Posterior cingulate gyrus (tissue), 11 donors: Measurements from ENCODE around the gene TBC1D1.
"Not testable (repeated sequence)": the region's sequence is repeated elsewhere in the genome, so short reads cannot be mapped to it uniquely, and the experiment has no call there.

Source experiments
- DNase-seq, 10 donors: peaks; one replicate each; pipeline versions ENCODE4 v3.0.0 to v3.0.0-alpha.2; 2020 to 2021; ENCODE audit warnings: mixed read lengths in 3 of 10
- intact Hi-C: fragments of 100-400 bp; cut with DNase I; formaldehyde crosslinking; loops from one replicate; pipeline ENCODE4 v1.15.1; 2023

TBC1D1 gene

DNA sequence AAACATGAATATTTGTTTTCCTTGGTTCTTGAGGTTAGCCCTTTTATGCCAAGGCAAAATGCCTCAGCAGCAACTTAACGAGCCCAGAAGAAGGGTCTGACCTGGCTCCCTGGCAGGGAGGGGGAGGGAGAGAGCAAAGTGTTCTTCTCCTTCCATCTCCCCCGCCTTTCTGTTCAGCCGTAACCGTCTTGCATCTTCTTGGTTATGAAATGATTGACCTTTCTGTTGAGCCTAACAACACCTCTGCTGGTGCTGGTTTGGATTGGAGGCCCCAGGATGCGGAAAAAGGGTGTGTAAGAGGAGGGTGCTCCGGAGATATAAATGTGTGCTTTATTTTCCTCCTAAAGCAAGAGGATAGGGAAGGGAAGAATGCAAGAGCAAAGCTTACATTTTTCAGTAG, 114.0 kb downstream of the TBC1D1 start:
- intact Hi-C loops = no loop called here
- no peak for DNase-seq

DNA sequence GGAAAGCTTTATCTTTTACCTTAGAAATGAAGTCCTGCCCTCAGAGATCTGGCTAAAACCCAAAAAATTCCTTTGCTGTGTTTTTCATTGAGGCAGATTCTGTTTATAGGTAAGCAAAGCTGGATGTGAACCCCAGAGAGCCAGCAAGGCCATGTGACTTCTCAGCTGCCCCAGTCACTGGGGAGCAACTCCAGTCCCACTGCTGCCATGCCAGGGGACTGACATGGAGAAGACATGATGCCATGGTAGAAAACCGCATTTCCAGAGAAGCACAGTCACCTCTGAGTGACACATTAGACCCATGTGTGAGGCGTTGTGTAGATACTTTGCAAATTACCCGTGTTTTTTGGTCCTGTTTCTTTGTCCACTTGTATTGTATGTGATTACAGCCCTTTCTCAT, 114.8 kb downstream of the TBC1D1 start:
- no peak for DNase-seq
- intact Hi-C loops = no loop called here

DNA sequence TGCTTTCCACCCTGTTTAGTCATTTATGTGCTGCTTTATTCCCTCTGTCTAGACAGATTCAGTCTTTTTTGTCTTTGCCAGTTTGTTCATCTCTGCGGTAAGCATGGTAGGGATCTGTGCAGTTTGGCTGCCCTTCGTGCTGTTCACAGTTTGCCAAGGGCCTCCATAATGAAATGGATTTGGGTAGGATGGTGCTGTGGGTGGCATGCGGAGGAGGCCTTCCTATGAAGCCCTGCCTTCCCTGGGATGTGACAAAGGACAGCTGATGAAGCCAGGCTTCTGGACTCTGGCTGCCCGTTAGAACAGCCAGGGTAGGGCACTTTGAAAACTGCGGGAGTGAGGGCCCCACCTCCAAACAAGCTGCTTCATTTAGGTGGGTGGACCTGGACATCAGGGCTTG, 116.8 kb downstream of the TBC1D1 start:
- intact Hi-C loops = no loop called here
- no peak for DNase-seq

DNA sequence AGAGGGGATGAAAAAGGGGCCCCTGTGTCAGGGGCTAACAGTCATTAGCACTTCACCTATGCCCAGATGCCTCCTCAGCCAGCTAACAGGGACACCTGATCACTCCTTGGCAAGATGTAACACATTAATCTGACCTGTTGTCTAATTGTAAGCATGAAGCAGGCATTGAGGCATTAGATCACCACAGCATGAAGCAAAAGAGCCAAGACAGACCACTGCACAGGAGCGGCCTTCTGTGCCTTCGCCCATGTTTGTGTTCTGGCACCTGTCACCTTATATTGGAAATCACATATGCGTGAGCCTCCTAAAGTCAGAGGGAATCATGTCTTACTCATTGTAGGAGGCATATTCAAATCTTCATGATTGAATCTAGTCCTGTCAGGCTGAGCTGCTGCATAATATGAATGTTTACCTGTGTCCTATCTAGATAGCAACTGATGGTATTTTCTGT, 117.7 kb downstream of the TBC1D1 start:
- DNase-seq = no peak
- intact Hi-C loops = no loop called here

DNA sequence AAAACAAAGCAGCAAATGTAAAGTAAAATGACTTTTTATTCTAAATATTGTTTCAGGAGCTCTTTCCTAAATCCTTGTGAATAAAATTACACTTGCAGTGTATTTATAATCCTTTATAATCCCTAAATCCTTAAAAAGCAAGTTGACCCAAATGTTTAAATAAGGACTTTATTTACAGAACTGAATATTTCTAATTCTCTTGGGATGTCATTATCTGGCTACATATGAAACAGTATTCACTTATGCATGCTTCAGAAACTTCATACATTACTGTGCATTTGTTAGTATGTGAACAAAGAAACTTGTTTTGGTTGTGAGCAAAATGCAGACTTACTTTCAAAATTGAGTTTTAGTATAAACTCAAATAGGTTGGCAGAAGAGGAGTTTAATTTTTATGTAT, 118.5 kb downstream of the TBC1D1 start:
- intact Hi-C loops = no loop called here
- DNase-seq = no peak

DNA sequence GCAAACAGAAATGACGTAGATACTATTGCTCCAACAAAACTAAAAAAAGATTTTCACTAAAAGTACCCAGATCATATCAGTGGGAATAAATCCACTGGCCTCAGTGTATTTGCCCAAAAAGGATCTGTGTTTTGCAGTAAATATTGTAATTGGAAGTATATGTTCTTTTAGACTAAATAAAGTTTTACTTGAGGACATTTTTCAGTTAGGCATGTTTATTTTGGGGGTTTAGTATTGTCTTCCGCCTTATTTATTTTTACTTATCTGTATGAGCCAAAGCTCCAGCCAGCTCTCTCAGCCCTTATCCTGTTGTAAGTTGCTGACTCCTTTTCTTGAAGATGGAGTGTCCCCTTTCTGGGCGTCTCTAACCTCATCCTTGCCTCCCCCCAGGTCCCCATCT, 119.1 kb downstream of the TBC1D1 start:
- DNase-seq = no peak
- intact Hi-C loops = no loop called here

DNA sequence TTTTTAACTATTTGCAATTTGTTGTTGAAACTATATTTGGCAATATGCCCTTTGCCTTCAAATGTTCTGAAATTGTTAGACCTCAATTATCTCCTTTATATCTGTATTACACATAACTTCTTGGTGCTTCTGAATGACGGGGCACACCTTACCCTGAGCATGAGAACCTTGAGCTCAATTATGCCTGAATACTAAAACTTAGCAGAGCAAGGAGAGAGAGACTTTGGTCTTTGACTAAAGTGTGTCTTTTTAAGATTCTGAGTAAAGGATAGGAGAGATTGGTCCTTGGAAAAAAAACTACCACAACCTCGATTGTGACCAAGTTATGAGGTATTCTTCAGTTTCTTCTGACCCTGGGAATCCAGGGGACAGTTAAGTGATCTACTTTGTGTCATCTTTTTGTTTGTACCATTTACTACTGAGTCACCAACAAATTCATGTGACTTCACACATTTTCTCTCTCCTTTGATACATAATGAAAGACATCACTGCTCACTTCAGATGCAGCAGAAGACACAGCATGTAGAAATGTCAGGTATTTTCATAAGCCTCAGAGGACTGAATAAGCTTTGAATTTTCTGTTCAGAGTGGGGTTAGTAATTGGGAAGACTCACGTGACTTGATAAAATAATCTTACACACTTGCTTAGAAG, 120.8 kb downstream of the TBC1D1 start:
- DNase-seq = no peak
- intact Hi-C loops = no loop called here

DNA sequence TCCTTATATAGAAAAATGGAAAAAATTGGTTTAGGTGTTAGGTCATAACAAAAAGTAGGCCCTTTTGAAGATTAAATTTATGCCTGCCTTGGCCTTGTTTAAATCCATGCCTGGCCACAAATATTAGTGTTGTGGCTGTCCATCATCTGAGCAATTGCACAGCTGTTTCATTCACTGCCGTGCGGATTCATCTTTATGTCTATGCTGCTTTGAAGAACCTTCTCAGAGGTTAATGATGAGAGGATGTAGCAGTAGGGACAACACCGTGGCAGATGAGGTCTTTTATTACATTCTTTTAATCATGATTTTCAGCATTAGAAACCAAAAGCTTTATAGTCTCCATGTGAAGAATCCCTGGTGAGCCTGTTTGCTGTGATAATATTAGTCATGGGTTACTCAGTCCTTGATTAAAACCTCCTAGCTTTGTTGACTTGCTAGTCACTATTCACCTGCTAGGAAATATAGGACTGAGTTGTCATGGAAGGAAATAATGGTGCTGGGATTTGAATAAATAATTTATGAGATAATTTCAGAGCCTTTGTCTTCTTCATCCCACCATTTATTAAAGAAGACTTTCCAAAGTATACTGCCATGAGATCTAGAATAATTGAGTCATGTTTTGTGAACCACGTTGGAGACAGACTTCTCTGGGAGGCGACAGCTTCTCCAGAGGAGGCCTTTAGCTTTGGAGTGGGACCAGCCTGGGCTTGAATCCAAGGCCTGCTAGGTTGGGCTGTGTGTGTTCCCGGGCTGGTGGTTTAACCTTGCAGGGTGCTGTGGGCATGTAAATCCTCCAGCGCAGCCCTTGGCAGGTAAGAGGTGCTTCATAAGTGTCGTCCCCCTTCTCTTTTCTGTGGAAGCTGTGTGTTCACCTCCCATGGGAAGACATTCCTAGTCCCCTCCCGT, 122.8 kb downstream of the TBC1D1 start:
- DNase-seq = no peak
- intact Hi-C loops = no loop called here

DNA sequence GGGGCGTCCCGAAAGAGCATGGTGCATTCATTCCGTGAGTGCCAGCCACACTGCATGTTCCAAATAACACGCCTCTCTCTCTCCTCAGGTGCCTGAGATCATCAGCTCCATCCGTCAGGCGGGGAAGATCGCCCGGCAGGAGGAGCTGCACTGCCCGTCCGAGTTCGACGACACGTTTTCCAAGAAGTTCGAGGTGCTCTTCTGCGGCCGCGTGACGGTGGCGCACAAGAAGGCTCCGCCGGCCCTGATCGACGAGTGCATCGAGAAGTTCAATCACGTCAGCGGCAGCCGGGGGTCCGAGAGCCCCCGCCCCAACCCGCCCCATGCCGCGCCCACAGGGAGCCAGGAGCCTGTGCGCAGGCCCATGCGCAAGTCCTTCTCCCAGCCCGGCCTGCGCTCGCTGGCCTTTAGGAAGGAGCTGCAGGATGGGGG, 123.6 kb downstream of the TBC1D1 start:
- intact Hi-C loops = no loop called here
- no peak for DNase-seq

DNA sequence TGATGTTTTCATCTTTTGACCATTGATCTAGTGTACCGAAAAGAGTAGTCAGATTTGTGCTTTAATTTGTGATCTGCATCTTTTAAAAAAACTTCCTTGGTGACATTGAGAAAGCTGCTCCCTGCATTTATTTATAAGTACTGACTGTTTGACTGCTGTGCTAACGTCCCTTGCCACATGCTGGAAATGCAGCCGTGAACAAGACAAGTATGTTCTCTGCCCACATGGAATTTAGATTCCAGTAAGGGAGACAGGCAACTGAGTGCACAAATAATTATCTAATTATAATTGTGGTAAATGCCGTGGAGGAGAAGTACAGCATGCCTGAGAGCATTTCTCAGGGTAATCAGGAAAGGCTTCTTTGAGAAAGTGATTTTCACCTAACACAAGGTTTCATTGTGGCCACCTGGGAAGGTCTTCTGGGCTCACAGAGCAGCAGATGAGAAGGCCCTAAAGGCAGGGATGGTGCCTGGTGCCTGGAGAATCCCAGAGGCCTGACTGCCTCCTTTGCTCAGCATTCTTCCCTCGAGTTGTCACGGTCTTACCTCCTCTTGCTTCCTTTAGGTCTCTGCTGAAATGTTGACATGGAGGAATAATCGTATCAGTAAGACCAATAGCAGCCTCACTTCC, 125.1 kb downstream of the TBC1D1 start:
- DNase-seq = no peak
- intact Hi-C loops = no loop called here

DNA sequence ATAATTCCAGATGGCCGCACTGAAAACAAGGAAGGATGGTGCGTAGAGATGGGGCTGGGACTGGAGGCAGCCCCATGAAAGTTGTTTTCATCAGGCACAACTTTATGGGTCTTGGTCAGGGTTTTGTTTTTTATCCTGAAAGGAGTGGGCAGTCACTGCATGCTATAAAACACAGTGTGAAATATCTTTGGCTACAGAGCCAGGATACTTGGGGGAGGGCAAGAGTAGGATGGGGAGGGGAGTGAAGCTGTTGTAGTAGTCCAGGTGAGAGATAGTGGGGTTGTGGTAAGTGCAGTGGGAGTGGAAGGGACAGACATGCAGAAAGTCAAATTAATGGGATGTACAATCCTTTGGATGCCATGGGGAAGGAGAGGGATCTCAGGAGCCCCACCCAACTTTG, 125.8 kb downstream of the TBC1D1 start:
- intact Hi-C loops = no loop called here
- no peak for DNase-seq

DNA sequence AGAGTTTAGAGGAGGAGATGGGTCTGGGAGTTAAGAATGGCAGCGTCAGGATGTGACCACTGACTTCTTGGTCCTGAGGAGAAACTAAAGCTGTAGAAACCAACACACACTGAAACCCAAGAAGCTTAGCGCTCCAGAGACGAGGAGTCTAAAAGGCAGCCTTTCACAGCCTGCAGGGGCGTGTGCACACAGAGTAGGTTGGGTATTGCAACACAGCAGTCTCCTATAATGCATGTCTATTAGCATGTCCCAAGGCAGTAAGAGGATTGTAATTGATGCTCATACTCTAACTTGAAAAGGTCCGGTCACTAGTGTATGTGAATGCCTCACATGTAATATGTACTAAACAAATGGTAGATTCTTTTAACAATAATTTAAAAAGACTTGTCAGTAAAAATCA, 126.7 kb downstream of the TBC1D1 start:
- no peak for DNase-seq
- intact Hi-C loops = no loop called here

DNA sequence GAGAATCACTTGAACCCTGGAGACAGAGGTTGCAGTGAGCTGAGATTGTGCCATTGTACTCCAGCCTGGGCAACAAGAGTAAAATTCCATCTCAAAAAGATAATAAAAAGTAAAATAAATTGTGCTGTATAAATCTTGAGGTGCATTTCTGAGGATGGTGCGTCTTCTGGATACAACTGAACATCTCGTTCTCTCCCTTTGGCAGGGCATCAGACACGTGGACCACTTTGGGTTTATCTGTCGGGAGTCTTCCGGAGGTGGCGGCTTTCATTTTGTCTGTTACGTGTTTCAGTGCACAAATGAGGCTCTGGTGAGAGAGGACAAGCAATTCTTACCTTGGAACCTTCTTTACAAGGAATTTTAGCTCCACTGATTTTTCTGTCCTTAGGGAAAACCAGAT, 129.5 kb downstream of the TBC1D1 start:
- no peak for DNase-seq
- intact Hi-C loops = no loop called here

DNA sequence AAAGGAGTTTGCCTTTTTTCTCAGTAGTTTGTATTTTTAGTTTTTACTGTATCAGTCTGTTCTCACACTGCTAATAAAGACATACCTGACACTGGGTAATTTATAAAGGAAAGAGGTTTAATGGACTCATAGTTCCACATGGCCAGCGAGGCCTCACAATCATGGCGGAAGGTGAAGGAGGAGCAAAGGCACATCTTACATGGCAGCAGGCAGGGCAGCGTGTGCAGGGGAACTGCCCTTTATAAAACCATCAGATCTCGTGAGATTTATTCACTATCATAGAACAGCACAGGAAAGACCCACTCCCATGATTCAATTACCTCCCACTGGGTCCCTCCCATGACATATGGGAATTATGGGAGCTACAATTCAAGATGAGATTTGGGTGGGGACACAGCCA, 130.1 kb downstream of the TBC1D1 start:
- intact Hi-C loops, DNase-seq: not testable (repeated sequence)

DNA sequence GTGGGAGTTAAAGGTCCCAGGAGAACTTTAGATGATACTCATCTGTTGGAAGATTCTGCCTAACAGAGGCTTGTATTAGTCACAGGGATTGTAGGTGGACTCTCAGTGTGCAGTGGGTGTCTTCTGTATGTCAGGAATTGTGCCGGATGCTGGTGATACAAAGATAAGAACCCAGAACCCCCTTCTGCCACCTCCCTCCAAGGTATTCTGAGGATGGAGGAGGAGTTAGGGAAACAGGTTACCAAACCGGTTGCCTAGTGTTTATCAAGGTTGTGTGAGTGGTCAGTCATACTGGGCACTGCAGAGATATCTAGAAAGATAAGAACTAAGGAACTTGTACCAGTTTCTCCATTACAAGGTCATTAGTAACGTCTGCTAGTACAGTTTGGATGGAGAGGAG, 130.9 kb downstream of the TBC1D1 start:
- DNase-seq = no peak
- intact Hi-C loops = no loop called here

DNA sequence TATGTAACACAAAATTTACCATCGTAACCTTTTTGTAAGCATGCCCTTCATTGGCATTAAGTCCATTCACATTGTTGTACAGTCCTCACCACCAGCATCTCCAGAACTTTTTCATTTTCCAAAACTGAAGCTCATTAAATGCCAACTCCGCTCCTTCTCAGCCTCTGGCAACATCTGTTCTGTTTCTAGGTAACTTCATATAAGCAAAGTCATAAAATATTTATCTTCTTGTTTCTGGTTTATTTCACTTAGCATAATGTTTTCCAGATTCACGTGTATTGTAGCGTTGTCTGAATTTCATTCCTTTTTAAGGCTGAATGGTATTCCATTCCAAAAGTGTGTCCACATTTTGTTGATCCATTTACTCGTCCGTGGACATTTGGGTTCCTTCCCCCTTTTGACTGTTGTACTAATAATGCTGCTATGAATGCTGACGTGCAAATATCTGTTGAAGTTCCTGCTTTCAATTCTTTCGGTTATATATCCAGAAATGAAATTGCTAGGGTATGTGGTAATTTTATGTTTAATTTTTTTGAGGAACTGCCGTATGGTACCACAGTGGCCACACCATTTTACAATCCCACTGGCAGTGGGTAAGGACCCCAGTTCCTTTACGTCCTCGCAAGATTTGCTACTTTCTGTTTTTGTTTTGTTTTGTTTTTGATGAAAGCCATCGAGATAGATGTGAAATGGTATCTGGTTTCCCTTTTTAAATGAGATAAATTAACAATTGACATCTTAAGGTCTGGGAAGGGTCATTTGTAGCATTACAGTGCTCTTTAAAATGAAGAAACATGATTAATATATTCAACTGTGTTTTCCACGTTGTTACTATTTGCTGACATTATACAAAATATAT, 132.7 kb downstream of the TBC1D1 start:
- no peak for DNase-seq
- intact Hi-C loops = no loop called here

DNA sequence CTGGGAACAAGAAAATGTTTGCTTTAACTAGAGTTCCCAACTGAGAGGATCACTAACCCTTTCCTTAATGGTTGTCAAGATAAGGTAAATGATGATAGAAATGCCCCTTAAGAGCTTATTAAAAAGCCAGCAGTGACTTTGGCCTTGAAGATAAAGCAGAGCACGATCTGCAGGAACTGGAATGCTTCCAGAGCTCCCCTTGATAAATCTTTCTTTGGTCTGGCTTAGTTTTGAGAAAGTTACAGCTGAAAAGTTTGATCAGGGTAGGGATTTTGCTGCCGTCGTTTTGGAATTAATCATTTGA, 133.3 kb downstream of the TBC1D1 start:
- intact Hi-C loops = no loop called here

DNA sequence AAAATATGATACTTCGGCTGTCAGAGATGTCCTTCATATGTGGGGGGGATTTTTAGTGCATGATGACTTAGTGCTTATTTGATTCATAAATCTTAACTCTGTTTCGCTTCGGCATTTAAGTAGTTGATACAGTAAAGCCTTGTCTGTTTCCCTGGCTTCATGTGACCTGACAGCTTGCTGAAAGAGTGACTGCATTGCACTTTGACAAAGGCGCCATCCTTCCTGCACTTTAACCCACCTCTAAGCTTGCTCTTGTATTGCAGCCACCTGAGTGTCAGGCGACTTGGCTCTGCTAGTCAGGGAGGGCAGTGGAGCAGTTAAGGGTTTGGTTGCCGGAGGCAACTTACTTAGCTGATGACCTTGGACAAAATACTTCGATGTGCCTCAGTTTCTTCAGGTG, 134.8 kb downstream of the TBC1D1 start:
- intact Hi-C loops = no loop called here
- no peak for DNase-seq

More for the DNA sequence above, 133.3 kb downstream of the TBC1D1 start:
- DNase-seq = no peak

DNA sequence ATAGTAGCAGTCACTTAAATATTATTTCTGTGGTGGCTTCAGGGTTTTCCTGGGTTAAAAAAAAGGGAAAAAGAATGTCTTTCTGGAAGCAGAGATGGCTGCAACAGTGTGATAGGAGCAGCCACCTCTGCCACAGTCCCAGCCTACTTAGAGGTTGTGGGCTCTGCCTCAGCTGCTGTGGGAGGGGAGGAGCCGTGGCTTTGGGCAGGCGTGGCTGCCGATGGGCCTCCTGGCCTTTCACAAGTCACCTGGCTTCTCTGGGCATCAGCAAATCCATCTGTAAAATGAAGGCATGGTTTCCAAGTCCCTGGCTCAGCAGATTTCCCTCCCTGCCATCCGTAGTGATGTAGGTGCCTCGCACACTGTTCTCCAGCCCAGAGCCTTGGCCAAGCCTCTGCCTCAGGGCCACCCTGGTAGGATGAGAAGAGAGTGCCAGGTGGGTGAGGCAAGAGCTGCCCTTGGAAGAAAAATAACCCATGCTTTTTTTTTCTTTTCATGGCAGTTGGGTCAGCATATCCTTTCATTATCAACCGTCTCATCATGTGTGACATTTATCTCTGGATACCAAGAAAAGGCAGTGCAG, 135.4 kb downstream of the TBC1D1 start:
- no peak for DNase-seq
- intact Hi-C loops = no loop called here

DNA sequence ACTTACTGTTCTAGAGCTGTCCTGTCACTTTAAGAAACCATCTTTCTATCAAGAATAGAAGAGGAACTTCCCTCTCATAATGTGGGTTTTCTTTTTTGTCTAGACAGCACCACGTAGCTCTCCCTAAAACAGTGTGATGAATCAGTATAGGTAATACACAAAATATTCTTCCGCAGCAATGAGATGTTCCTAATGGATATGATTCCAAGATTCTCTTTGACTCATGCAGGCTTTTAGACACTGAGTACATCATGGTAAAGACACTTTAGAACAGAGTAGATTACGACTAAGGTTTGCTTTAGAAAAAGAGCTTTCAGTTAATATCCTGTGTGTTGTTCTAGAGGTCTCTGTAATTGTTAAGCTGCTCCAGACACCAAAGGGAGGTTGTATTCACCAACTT, 139.1 kb downstream of the TBC1D1 start:
- intact Hi-C loops = loop anchor here (10.0 kb wide), 2 partner anchors 45 to 575 kb away; a partner anchor contains a TSS
- no peak for DNase-seq
